Measurements from ENCODE around the gene GCSH. TPM values are rescaled to one million over a fixed set of nuclear protein-coding genes. Genes with fewer than 3 reads are reported as not detected.

The GCSH gene
- polyA plus RNA-seq, 1 donor (not counting 4 experiments of a cell fraction or from before 2014, with no cell fraction given): 67.7 TPM

DNA sequence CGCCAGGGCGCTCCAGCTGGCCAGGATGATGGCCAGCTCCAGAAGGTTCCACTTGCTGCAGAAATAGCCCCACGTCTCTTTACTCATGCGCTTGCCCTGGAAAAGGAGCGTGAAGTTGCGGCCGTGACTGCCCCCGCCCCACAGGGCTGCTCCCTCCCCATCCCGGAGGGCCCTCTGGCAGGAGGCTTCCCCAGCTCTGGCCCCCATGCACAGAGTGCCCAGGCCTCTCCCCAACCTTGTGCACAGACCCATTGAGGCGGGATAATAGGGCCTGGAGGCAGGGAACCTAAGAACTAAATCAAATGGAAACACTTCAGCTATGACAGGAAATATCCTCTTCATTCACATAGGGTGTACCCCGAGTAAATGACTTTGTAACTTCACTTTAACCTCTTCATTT, 21.2 kb upstream of the GCSH start:
- no peaks in the 10 kb centered on the region for H3K36me3 ChIP-seq (ENCODE audit: control insufficient read depth in 2 of 2, extremely low read depth in 1 of 2, insufficient read depth in 2 of 2, low read length in 2 of 2)
- DNase-seq (ENCODE audit: low read depth, low spot score): no peak
- TF ChIP-seq EZH2 (IDR thresholded peaks at IDR 0.05; ENCODE audit: low read length): no peak
- TF ChIP-seq, protein P1, sequence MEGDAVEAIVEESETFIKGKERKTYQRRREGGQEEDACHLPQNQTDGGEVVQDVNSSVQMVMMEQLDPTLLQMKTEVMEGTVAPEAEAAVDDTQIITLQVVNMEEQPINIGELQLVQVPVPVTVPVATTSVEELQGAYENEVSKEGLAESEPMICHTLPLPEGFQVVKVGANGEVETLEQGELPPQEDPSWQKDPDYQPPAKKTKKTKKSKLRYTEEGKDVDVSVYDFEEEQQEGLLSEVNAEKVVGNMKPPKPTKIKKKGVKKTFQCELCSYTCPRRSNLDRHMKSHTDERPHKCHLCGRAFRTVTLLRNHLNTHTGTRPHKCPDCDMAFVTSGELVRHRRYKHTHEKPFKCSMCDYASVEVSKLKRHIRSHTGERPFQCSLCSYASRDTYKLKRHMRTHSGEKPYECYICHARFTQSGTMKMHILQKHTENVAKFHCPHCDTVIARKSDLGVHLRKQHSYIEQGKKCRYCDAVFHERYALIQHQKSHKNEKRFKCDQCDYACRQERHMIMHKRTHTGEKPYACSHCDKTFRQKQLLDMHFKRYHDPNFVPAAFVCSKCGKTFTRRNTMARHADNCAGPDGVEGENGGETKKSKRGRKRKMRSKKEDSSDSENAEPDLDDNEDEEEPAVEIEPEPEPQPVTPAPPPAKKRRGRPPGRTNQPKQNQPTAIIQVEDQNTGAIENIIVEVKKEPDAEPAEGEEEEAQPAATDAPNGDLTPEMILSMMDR (optimal IDR thresholded peaks at IDR 0.05 in 1 of 3, IDR thresholded peaks at IDR 0.05 in 1 of 3, conservative IDR thresholded peaks at IDR 0.05 in 1 of 3; ENCODE audit: extremely low read depth in 1 of 3, insufficient read depth in 2 of 3, low read length in 3 of 3): no peak
- H3K27me3 ChIP-seq (ENCODE audit: control insufficient read depth, extremely low read depth, insufficient read depth, low read length): peaks cover 18% of the 10 kb centered on the region
- no peak overlapping the region for H2AFZ ChIP-seq (ENCODE audit: control insufficient read depth, low read length)
- no peak for FAIRE-seq
- H3K27ac ChIP-seq (ENCODE audit: control insufficient read depth, insufficient read depth, low read length): no peak overlapping the region
- dilution Hi-C loops (cut with MboI; ENCODE audit: extremely low pct_ligation_motif_present, low sequenced_read_pairs): no loop called here
- no peak overlapping the region for H3K9ac ChIP-seq (ENCODE audit: control insufficient read depth, extremely low read depth, insufficient read depth, low read length)
- H3K9me1 ChIP-seq (ENCODE audit: control insufficient read depth, extremely low read depth, insufficient read depth, low read length): no peaks in the 10 kb centered on the region
- no peak overlapping the region for H3K4me2 ChIP-seq (ENCODE audit: control insufficient read depth, extremely low read depth, insufficient read depth, low read depth, low read length)
- no peak overlapping the region for H3K4me3 ChIP-seq (ENCODE audit: control insufficient read depth in 2 of 3, extremely low read depth in 1 of 3, insufficient read depth in 2 of 3, low read depth in 1 of 3, low read length in 3 of 3)
- H3K4me1 ChIP-seq (ENCODE audit: control insufficient read depth, extremely low read depth, insufficient read depth, low read length): no peaks in the 10 kb centered on the region
- no peaks in the 10 kb centered on the region for H3K9me3 ChIP-seq (ENCODE audit: control insufficient read depth, low read depth, low read length)
- no peaks in the 10 kb centered on the region for H4K20me1 ChIP-seq (ENCODE audit: control insufficient read depth, extremely low read depth, insufficient read depth, low read length)
- H3K79me2 ChIP-seq (ENCODE audit: control insufficient read depth, insufficient read depth, low read length): no peaks in the 10 kb centered on the region

DNA sequence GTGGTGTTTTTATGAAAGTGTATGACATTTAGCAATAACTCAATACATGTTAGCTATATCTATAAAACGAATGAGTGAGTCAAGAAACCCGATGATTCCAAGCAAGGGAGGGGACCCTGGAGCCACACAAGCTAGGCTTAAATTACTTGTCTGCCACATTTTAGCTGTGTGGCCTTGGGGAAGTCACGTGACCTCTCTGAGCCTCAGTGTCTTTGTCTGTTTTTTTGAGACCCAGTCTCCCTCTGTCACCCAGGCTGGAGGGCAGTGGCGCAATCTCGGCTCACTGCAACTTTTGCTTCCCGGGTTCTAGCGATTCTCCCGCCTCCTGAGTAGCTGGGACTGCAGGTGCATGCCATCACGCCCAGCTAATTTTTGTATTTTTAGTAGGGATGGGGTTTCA, 20.1 kb upstream of the GCSH start:
- DNase-seq (ENCODE audit: low read depth, low spot score) (no peak), FAIRE-seq (no peak)
- Histone ChIP-seq H3K9ac (ENCODE audit: control insufficient read depth, extremely low read depth, insufficient read depth, low read length) (no peak overlapping the region), H4K20me1 (ENCODE audit: control insufficient read depth, extremely low read depth, insufficient read depth, low read length) (no peaks in the 10 kb centered on the region), H3K4me3 (ENCODE audit: control insufficient read depth in 2 of 3, extremely low read depth in 1 of 3, insufficient read depth in 2 of 3, low read depth in 1 of 3, low read length in 3 of 3) (no peak overlapping the region), H3K27me3 (ENCODE audit: control insufficient read depth, extremely low read depth, insufficient read depth, low read length) (peaks cover 14% of the 10 kb centered on the region), H3K4me2 (ENCODE audit: control insufficient read depth, extremely low read depth, insufficient read depth, low read depth, low read length) (no peak overlapping the region), H3K27ac (ENCODE audit: control insufficient read depth, insufficient read depth, low read length) (no peak overlapping the region), H3K79me2 (ENCODE audit: control insufficient read depth, insufficient read depth, low read length) (no peaks in the 10 kb centered on the region), H3K4me1 (ENCODE audit: control insufficient read depth, extremely low read depth, insufficient read depth, low read length) (no peaks in the 10 kb centered on the region), H3K9me3 (ENCODE audit: control insufficient read depth, low read depth, low read length) (no peaks in the 10 kb centered on the region), H3K9me1 (ENCODE audit: control insufficient read depth, extremely low read depth, insufficient read depth, low read length) (no peaks in the 10 kb centered on the region), H2AFZ (ENCODE audit: control insufficient read depth, low read length) (no peak overlapping the region), H3K36me3 (ENCODE audit: control insufficient read depth in 2 of 2, extremely low read depth in 1 of 2, insufficient read depth in 2 of 2, low read length in 2 of 2) (no peaks in the 10 kb centered on the region)
- no peak for TF ChIP-seq EZH2 (IDR thresholded peaks at IDR 0.05; ENCODE audit: low read length)
- TF ChIP-seq, protein P1 (optimal IDR thresholded peaks at IDR 0.05 in 1 of 3, IDR thresholded peaks at IDR 0.05 in 1 of 3, conservative IDR thresholded peaks at IDR 0.05 in 1 of 3; ENCODE audit: extremely low read depth in 1 of 3, insufficient read depth in 2 of 3, low read length in 3 of 3): no peak
- dilution Hi-C loops (cut with MboI; ENCODE audit: extremely low pct_ligation_motif_present, low sequenced_read_pairs): no loop called here
